Measurements from ENCODE around the gene TSPAN2.

DNA sequence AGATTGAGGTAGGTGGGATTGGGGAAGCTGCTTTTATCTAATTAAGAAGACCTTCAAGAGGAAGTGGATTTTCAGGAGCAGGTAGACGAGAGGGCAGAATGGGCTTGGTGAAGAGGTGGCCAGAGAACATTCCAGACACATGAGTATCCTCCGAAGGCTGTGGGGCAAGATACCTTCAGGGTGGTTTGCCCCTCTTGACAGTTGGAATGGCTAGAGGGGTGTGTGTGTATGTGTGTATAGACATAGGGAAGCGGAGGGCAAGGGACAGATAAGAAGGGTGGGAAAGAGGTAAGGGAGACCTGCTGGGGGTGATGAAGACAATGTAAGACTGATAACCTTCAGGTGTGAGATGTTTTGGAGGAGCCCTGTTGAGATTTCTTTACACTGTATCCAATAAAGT lies 46.8 kb upstream of the TSPAN2 start:
- TF ChIP-seq YY1 (IDR thresholded peaks at IDR 0.05; ENCODE audit: low read depth): no peak
- no peak for TF ChIP-seq TCF12 (IDR thresholded peaks at IDR 0.05; ENCODE audit: low read depth)
- TF ChIP-seq, protein P1, sequence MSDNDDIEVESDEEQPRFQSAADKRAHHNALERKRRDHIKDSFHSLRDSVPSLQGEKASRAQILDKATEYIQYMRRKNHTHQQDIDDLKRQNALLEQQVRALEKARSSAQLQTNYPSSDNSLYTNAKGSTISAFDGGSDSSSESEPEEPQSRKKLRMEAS (IDR thresholded peaks at IDR 0.05): no peak
- TF ChIP-seq, protein P2, sequence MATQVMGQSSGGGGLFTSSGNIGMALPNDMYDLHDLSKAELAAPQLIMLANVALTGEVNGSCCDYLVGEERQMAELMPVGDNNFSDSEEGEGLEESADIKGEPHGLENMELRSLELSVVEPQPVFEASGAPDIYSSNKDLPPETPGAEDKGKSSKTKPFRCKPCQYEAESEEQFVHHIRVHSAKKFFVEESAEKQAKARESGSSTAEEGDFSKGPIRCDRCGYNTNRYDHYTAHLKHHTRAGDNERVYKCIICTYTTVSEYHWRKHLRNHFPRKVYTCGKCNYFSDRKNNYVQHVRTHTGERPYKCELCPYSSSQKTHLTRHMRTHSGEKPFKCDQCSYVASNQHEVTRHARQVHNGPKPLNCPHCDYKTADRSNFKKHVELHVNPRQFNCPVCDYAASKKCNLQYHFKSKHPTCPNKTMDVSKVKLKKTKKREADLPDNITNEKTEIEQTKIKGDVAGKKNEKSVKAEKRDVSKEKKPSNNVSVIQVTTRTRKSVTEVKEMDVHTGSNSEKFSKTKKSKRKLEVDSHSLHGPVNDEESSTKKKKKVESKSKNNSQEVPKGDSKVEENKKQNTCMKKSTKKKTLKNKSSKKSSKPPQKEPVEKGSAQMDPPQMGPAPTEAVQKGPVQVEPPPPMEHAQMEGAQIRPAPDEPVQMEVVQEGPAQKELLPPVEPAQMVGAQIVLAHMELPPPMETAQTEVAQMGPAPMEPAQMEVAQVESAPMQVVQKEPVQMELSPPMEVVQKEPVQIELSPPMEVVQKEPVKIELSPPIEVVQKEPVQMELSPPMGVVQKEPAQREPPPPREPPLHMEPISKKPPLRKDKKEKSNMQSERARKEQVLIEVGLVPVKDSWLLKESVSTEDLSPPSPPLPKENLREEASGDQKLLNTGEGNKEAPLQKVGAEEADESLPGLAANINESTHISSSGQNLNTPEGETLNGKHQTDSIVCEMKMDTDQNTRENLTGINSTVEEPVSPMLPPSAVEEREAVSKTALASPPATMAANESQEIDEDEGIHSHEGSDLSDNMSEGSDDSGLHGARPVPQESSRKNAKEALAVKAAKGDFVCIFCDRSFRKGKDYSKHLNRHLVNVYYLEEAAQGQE (IDR thresholded peaks at IDR 0.05; ENCODE audit: low read depth): no peak
- no peak for TF ChIP-seq NFIC (IDR thresholded peaks at IDR 0.05)
- TF ChIP-seq EP300 (IDR thresholded peaks at IDR 0.05; ENCODE audit: borderline replicate concordance): no peak
- TF ChIP-seq TAF1 (IDR thresholded peaks at IDR 0.05; ENCODE audit: low read depth): no peak
